ENCODE data around the gene GP1BB.

The GP1BB gene

DNA sequence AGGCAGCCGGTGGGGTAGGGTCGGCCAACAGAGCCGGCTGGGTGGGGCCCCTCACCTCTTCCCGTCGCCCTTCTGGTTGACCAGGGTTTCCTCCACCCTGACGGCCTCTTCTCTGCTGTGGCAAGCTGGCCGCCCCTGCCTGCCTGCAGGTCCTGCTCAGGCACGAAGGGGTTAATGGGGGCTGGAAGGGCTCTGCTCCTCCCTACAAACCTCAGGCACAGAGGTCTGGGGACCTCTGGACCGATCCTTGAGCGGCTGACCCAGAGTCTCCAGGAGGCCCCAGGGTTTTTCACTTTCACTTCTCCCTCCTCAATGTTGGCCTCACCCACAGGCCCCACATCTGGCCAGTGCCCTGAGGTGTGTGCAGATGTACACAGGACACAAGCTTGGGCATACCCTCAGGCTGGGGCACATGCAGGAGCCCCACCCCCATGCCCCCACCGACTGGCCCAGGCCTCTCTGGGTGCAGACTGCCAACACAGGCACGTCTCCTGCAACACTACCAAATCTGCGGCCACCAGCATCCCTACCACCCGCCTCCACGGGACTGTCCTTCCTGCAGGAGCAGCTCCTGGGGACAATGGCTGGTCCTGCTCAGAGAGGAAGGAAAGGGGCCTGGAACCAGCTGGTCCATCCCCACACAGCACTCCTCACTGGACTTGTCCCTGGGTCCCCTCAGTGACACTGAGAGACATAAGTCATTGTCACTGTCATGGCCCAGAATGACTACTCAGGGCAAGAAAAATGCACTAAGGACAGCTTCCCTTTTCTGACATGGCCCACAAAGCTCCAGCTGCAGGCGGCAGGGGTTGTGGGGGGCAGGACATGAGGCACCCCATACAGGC is 34.0 kb downstream of the GP1BB start:
- H3K9me2 ChIP-seq (replicated peaks; ENCODE audit: low read depth, low read length), result no peaks in the 10 kb centered on the region
- no peak overlapping the region for H3K4me3 ChIP-seq (ENCODE audit: low read length, poor library complexity, severe bottlenecking)
- H3K9ac ChIP-seq (ENCODE audit: low read depth, low read length, poor library complexity, severe bottlenecking), result no peak overlapping the region
- H3F3A ChIP-seq (ENCODE audit: low read depth), result no peaks in the 10 kb centered on the region
- no peaks in the 10 kb centered on the region for H3K9me3 ChIP-seq (ENCODE audit: insufficient read depth, low read depth, low read length)
- no peaks in the 10 kb centered on the region for H3K27me3 ChIP-seq (ENCODE audit: insufficient read depth, low read length, poor library complexity, severe bottlenecking)
- no peaks in the 10 kb centered on the region for H4K20me1 ChIP-seq (ENCODE audit: insufficient read depth, low read length, poor library complexity, severe bottlenecking)
- H3K36me3 ChIP-seq (ENCODE audit: insufficient read depth, low read length), result no peaks in the 10 kb centered on the region
- H3K4me1 ChIP-seq (ENCODE audit: insufficient read depth, low read length, poor library complexity, severe bottlenecking), result no peaks in the 10 kb centered on the region
- TF ChIP-seq EZH2phosphoT487 (IDR thresholded peaks at IDR 0.05; ENCODE audit: borderline replicate concordance), result no peak
- TF ChIP-seq, protein P1, sequence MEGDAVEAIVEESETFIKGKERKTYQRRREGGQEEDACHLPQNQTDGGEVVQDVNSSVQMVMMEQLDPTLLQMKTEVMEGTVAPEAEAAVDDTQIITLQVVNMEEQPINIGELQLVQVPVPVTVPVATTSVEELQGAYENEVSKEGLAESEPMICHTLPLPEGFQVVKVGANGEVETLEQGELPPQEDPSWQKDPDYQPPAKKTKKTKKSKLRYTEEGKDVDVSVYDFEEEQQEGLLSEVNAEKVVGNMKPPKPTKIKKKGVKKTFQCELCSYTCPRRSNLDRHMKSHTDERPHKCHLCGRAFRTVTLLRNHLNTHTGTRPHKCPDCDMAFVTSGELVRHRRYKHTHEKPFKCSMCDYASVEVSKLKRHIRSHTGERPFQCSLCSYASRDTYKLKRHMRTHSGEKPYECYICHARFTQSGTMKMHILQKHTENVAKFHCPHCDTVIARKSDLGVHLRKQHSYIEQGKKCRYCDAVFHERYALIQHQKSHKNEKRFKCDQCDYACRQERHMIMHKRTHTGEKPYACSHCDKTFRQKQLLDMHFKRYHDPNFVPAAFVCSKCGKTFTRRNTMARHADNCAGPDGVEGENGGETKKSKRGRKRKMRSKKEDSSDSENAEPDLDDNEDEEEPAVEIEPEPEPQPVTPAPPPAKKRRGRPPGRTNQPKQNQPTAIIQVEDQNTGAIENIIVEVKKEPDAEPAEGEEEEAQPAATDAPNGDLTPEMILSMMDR (conservative IDR thresholded peaks at IDR 0.05; ENCODE audit: low read length), result no peak
- H3K79me2 ChIP-seq (ENCODE audit: insufficient read depth, low read length), result no peaks in the 10 kb centered on the region
- no peak overlapping the region for H3K4me2 ChIP-seq (ENCODE audit: low read depth, low read length, poor library complexity, severe bottlenecking)
- no peak overlapping the region for H2AFZ ChIP-seq (ENCODE audit: low read length)

- no peaks in the 10 kb centered on the region for H3K9me2 ChIP-seq (replicated peaks; ENCODE audit: low read depth, low read length)
- H3K4me3 ChIP-seq (ENCODE audit: low read length, poor library complexity, severe bottlenecking), result no peak overlapping the region
- no peak for TF ChIP-seq EZH2phosphoT487 (IDR thresholded peaks at IDR 0.05; ENCODE audit: borderline replicate concordance)
- TF ChIP-seq, protein P1 (conservative IDR thresholded peaks at IDR 0.05; ENCODE audit: low read length), result no peak
- no peaks in the 10 kb centered on the region for H3K4me1 ChIP-seq (ENCODE audit: insufficient read depth, low read length, poor library complexity, severe bottlenecking)
- no peaks in the 10 kb centered on the region for H3K9me3 ChIP-seq (ENCODE audit: insufficient read depth, low read depth, low read length)
- no peaks in the 10 kb centered on the region for H3K79me2 ChIP-seq (ENCODE audit: insufficient read depth, low read length)
- H4K20me1 ChIP-seq (ENCODE audit: insufficient read depth, low read length, poor library complexity, severe bottlenecking), result no peaks in the 10 kb centered on the region
- H3K4me2 ChIP-seq (ENCODE audit: low read depth, low read length, poor library complexity, severe bottlenecking), result no peak overlapping the region
- no peaks in the 10 kb centered on the region for H3K36me3 ChIP-seq (ENCODE audit: insufficient read depth, low read length)
- no peaks in the 10 kb centered on the region for H3F3A ChIP-seq (ENCODE audit: low read depth)
- H3K27me3 ChIP-seq (ENCODE audit: insufficient read depth, low read length, poor library complexity, severe bottlenecking), result no peaks in the 10 kb centered on the region
- no peak overlapping the region for H2AFZ ChIP-seq (ENCODE audit: low read length)
- H3K9ac ChIP-seq (ENCODE audit: low read depth, low read length, poor library complexity, severe bottlenecking), result no peak overlapping the region
Observed at GRCh38 chr22:19757985-19758895, 34.9 kb downstream of the GP1BB start.

- no peak overlapping the region for H3K9ac ChIP-seq (ENCODE audit: low read depth, low read length, poor library complexity, severe bottlenecking)
- H3K9me2 ChIP-seq (replicated peaks; ENCODE audit: low read depth, low read length), result no peaks in the 10 kb centered on the region
- no peaks in the 10 kb centered on the region for H3K9me3 ChIP-seq (ENCODE audit: insufficient read depth, low read depth, low read length)
- no peak overlapping the region for H3K4me3 ChIP-seq (ENCODE audit: low read length, poor library complexity, severe bottlenecking)
- H4K20me1 ChIP-seq (ENCODE audit: insufficient read depth, low read length, poor library complexity, severe bottlenecking), result no peaks in the 10 kb centered on the region
- no peaks in the 10 kb centered on the region for H3K36me3 ChIP-seq (ENCODE audit: insufficient read depth, low read length)
- H3K4me1 ChIP-seq (ENCODE audit: insufficient read depth, low read length, poor library complexity, severe bottlenecking), result no peaks in the 10 kb centered on the region
- no peak for TF ChIP-seq EZH2phosphoT487 (IDR thresholded peaks at IDR 0.05; ENCODE audit: borderline replicate concordance)
- TF ChIP-seq, protein P1 (conservative IDR thresholded peaks at IDR 0.05; ENCODE audit: low read length), result no peak
- no peaks in the 10 kb centered on the region for H3F3A ChIP-seq (ENCODE audit: low read depth)
- no peaks in the 10 kb centered on the region for H3K79me2 ChIP-seq (ENCODE audit: insufficient read depth, low read length)
- H3K4me2 ChIP-seq (ENCODE audit: low read depth, low read length, poor library complexity, severe bottlenecking), result no peak overlapping the region
- no peak overlapping the region for H2AFZ ChIP-seq (ENCODE audit: low read length)
- no peaks in the 10 kb centered on the region for H3K27me3 ChIP-seq (ENCODE audit: insufficient read depth, low read length, poor library complexity, severe bottlenecking)
Observed at GRCh38 chr22:19758896-19759426, 35.6 kb downstream of the GP1BB start.
